WTC11 (cell line): Measurements from ENCODE around the gene METTL13.

Experiments
- CREB1 ChIP-seq: sonication (generic); formaldehyde crosslinking; IDR thresholded peaks from 2 replicates; pipeline ENCODE4 v1.8.0; 2023; ENCODE audit warnings: mild to moderate bottlenecking, missing genetic modification reagents
- EMX1 ChIP-seq: fragments of 250-450 bp; sonication (Bioruptor Pico); IDR thresholded peaks from 2 replicates; pipeline ENCODE4 v1.8.0; 2021; ENCODE audit warnings: mild to moderate bottlenecking
- FOXP1 ChIP-seq: sonication (generic); formaldehyde crosslinking; IDR thresholded peaks from 2 replicates; pipeline ENCODE4 v1.8.0; 2022; ENCODE audit warnings: missing genetic modification reagents, mild to moderate bottlenecking, moderate library complexity, borderline replicate concordance
- MXD4 ChIP-seq: fragments of 250-450 bp; sonication (Bioruptor Pico); IDR thresholded peaks from 2 replicates; pipeline ENCODE4 v1.8.0; 2021; ENCODE audit warnings: mild to moderate bottlenecking, moderate library complexity, borderline replicate concordance
- NR1H2 ChIP-seq: sonication (generic); formaldehyde crosslinking; IDR thresholded peaks from 2 replicates; pipeline ENCODE4 v1.9.0; 2021; ENCODE audit warnings: mild to moderate bottlenecking, moderate library complexity, missing genetic modification reagents
- PRRX2 ChIP-seq: fragments of 250-450 bp; sonication (Bioruptor Pico); IDR thresholded peaks from 2 replicates; pipeline ENCODE4 v1.8.0; 2021; ENCODE audit warnings: mild to moderate bottlenecking
- TEAD4 ChIP-seq: sonication (generic); formaldehyde crosslinking; IDR thresholded peaks from 2 replicates; pipeline ENCODE4 v1.8.0; 2022; ENCODE audit warnings: mild to moderate bottlenecking, missing genetic modification reagents
- TF ChIP-seq, protein P1 (sequence below): fragments of 200-600 bp; IDR thresholded peaks from 2 replicates; pipeline ENCODE4 v1.8.0; 2022; ENCODE audit warnings: antibody characterized with exemption
- TF ChIP-seq, protein P2 (sequence below): sonication (generic); formaldehyde crosslinking; IDR thresholded peaks from 2 replicates; pipeline ENCODE4 v1.8.0; 2022; ENCODE audit warnings: mild to moderate bottlenecking, missing genetic modification reagents
- TF ChIP-seq, protein P3 (sequence below): sonication (generic); formaldehyde crosslinking; IDR thresholded peaks from 2 replicates; pipeline ENCODE4 v1.8.0; 2022; ENCODE audit warnings: missing genetic modification reagents

DNA sequence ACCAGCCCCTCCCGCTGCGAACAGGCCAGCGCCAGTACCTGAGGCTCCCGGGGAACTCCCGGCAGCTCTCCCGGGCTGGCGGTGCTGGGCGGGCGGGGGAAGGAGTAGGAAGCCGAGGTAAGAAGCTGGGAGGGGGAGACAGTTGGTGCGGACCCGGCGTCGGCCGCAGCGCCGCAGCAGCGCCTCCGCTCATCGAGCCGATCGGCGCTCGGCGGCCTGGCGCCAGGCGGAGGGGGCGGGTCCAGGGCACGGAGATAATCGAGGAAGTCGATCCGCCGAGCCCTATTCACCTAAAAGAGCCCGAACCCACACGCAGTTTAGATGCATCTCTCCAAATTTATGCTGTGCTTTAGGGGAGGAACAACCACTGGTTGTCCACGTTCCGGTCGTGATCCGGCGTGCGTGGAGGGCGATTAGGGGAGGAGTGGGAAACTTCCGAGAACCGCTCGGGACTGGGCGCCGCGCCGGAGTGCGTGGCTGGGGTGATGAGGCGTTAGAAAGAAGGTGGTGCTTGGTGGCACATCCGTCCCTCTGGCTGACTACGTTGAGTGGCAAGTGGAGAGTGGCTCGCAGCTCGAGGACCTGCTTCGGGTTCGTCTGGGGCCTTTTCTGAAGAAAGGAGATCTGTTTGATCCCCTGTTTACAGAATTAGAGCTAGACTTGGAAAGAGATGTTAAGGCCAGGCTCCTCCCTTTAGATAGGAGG lies 39.4 kb upstream of the METTL13 start, which contains the start of gene VAMP4:
- no peak for TF ChIP-seq PRRX2
- TF ChIP-seq, protein P1, sequence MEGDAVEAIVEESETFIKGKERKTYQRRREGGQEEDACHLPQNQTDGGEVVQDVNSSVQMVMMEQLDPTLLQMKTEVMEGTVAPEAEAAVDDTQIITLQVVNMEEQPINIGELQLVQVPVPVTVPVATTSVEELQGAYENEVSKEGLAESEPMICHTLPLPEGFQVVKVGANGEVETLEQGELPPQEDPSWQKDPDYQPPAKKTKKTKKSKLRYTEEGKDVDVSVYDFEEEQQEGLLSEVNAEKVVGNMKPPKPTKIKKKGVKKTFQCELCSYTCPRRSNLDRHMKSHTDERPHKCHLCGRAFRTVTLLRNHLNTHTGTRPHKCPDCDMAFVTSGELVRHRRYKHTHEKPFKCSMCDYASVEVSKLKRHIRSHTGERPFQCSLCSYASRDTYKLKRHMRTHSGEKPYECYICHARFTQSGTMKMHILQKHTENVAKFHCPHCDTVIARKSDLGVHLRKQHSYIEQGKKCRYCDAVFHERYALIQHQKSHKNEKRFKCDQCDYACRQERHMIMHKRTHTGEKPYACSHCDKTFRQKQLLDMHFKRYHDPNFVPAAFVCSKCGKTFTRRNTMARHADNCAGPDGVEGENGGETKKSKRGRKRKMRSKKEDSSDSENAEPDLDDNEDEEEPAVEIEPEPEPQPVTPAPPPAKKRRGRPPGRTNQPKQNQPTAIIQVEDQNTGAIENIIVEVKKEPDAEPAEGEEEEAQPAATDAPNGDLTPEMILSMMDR: no peak
- TF ChIP-seq FOXP1: peak; percentile 58; the same call in 1 of the 2 replicates
- no peak for TF ChIP-seq EMX1 (CRISPR knock-in tag)
- TF ChIP-seq, protein P2, sequence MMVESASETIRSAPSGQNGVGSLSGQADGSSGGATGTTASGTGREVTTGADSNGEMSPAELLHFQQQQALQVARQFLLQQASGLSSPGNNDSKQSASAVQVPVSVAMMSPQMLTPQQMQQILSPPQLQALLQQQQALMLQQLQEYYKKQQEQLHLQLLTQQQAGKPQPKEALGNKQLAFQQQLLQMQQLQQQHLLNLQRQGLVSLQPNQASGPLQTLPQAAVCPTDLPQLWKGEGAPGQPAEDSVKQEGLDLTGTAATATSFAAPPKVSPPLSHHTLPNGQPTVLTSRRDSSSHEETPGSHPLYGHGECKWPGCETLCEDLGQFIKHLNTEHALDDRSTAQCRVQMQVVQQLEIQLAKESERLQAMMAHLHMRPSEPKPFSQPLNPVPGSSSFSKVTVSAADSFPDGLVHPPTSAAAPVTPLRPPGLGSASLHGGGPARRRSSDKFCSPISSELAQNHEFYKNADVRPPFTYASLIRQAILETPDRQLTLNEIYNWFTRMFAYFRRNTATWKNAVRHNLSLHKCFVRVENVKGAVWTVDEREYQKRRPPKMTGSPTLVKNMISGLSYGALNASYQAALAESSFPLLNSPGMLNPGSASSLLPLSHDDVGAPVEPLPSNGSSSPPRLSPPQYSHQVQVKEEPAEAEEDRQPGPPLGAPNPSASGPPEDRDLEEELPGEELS (CRISPR knock-in tag): peak; percentile 82; the same call in 1 of the 2 replicates
- TF ChIP-seq MXD4: no peak
- no peak for TF ChIP-seq NR1H2 (CRISPR knock-in tag)
- no peak for TF ChIP-seq TEAD4 (CRISPR knock-in tag)
- no peak for TF ChIP-seq CREB1 (CRISPR knock-in tag)
- TF ChIP-seq, protein P3, sequence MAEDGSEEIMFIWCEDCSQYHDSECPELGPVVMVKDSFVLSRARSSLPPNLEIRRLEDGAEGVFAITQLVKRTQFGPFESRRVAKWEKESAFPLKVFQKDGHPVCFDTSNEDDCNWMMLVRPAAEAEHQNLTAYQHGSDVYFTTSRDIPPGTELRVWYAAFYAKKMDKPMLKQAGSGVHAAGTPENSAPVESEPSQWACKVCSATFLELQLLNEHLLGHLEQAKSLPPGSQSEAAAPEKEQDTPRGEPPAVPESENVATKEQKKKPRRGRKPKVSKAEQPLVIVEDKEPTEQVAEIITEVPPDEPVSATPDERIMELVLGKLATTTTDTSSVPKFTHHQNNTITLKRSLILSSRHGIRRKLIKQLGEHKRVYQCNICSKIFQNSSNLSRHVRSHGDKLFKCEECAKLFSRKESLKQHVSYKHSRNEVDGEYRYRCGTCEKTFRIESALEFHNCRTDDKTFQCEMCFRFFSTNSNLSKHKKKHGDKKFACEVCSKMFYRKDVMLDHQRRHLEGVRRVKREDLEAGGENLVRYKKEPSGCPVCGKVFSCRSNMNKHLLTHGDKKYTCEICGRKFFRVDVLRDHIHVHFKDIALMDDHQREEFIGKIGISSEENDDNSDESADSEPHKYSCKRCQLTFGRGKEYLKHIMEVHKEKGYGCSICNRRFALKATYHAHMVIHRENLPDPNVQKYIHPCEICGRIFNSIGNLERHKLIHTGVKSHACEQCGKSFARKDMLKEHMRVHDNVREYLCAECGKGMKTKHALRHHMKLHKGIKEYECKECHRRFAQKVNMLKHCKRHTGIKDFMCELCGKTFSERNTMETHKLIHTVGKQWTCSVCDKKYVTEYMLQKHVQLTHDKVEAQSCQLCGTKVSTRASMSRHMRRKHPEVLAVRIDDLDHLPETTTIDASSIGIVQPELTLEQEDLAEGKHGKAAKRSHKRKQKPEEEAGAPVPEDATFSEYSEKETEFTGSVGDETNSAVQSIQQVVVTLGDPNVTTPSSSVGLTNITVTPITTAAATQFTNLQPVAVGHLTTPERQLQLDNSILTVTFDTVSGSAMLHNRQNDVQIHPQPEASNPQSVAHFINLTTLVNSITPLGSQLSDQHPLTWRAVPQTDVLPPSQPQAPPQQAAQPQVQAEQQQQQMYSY (CRISPR knock-in tag): no peak
